Measurements from ENCODE around the gene P2RY12.

DNA sequence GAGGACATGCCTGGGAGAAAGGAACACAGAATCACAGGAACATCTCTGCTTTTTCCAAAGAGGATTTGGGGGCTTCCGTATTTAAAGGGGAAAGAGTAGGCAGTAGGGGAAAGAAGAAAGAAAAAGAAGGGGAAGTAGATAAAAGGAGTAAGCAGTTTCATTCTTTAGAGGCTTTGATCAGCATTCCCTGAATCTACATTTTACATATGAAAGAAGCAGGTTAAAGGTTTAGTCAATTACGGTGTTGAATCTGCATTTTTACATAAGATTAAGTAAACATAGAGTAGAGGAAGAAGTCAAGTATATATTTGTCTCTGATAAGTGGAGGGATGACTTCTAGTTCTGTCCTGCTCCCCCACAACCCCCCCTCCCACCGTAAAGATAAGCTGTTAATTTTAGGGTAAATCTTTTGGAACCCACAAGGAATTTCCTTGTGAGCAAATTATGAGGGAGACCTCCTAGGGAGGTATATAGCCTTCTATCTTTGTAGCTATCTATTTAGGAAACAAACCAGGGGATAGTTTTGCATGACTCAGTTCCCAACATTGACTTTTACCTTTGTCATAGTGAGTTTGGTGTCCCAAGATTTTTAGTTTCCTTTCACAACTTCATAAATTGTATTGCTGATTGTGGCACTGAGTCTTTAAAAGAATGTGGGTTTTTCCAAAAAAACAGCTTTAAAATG lies 8.7 kb upstream of the P2RY12 start:
- TF ChIP-seq, protein P1, sequence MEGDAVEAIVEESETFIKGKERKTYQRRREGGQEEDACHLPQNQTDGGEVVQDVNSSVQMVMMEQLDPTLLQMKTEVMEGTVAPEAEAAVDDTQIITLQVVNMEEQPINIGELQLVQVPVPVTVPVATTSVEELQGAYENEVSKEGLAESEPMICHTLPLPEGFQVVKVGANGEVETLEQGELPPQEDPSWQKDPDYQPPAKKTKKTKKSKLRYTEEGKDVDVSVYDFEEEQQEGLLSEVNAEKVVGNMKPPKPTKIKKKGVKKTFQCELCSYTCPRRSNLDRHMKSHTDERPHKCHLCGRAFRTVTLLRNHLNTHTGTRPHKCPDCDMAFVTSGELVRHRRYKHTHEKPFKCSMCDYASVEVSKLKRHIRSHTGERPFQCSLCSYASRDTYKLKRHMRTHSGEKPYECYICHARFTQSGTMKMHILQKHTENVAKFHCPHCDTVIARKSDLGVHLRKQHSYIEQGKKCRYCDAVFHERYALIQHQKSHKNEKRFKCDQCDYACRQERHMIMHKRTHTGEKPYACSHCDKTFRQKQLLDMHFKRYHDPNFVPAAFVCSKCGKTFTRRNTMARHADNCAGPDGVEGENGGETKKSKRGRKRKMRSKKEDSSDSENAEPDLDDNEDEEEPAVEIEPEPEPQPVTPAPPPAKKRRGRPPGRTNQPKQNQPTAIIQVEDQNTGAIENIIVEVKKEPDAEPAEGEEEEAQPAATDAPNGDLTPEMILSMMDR (IDR thresholded peaks at IDR 0.05) = no peak
- no peak for TF ChIP-seq EP300 (IDR thresholded peaks at IDR 0.05)

All from tibial nerve (tissue), 4 donors.